ENCODE measurements around the gene B4GALT1. TPM values are rescaled to one million over a fixed set of nuclear protein-coding genes. Genes with fewer than 3 reads are reported as not detected.
"Not testable (repeated sequence)": the region's sequence is repeated elsewhere in the genome, so short reads cannot be mapped to it uniquely, and the experiment has no call there.

The B4GALT1 gene
- total and polyA plus RNA-seq, 2 experiments from 2014 or later: 63.9 to 78.3 TPM

DNA sequence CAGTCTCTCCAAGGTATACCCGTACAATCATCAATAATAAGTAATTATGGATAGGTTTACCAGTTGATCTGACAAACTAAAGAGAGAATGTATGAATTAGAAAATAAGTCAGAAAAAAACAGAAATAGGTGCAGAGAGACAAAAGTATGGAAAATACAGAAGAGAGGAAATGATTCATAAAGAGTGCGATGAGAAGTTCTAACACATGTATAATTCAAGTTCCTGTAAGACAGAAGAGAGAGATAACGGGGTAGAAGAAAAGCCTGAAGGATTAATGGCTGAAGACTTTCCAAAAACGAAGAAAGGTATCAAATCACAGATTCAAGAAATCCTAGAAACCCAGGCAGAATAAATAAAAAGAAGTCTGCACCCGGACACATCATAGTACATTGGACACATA is 74.5 kb downstream of the B4GALT1 start:
- Histone ChIP-seq H3K79me2 (no peaks in the 10 kb centered on the region), H3K9me3 (ENCODE audit: low read depth) (no peaks in the 10 kb centered on the region), H3K4me1 (ENCODE audit: insufficient read depth) (no peaks in the 10 kb centered on the region), H3K4me2 (no peak overlapping the region), H3K4me3 (no peak overlapping the region), H3K27ac (no peak overlapping the region), H4K20me1 (ENCODE audit: insufficient read depth, poor library complexity, severe bottlenecking) (no peaks in the 10 kb centered on the region), H3K9me2 (replicated peaks; ENCODE audit: insufficient read depth) (no peaks in the 10 kb centered on the region), H2AFZ (no peak overlapping the region), H3K36me3 (replicated peaks; ENCODE audit: insufficient read depth, low read depth) (no peaks in the 10 kb centered on the region), H3K27me3 (no peaks in the 10 kb centered on the region)
- TF ChIP-seq EZH2 (IDR thresholded peaks at IDR 0.05; ENCODE audit: borderline replicate concordance): no peak
- TF ChIP-seq CTCF (IDR thresholded peaks at IDR 0.05; ENCODE audit: poor library complexity): no peak
- TF ChIP-seq EZH2phosphoT487 (IDR thresholded peaks at IDR 0.05; ENCODE audit: low read depth, severe bottlenecking, unreplicated experiment): no peak
- no peak for DNase-seq (ENCODE audit: low spot score)
- WGBS (ENCODE audit: low lambda C conversion rate, missing lambda C conversion rate): 75% methylated on average over 5 of the region's 5 CpGs

- not testable (repeated sequence) for H3K4me1 ChIP-seq (ENCODE audit: insufficient read depth); H3K9me3 ChIP-seq (ENCODE audit: low read depth); H2AFZ ChIP-seq; H3K27me3 ChIP-seq; H3K27ac ChIP-seq; H4K20me1 ChIP-seq (ENCODE audit: insufficient read depth, poor library complexity, severe bottlenecking); DNase-seq (ENCODE audit: low spot score); H3K9me2 ChIP-seq (replicated peaks; ENCODE audit: insufficient read depth); H3K4me2 ChIP-seq; H3K79me2 ChIP-seq; H3K36me3 ChIP-seq (replicated peaks; ENCODE audit: insufficient read depth, low read depth); H3K4me3 ChIP-seq
- WGBS (ENCODE audit: low lambda C conversion rate, missing lambda C conversion rate): 94% methylated on average over 9 of the region's 9 CpGs
Observed at GRCh38 chr9:33085672-33086071, 81.5 kb downstream of the B4GALT1 start.

DNA sequence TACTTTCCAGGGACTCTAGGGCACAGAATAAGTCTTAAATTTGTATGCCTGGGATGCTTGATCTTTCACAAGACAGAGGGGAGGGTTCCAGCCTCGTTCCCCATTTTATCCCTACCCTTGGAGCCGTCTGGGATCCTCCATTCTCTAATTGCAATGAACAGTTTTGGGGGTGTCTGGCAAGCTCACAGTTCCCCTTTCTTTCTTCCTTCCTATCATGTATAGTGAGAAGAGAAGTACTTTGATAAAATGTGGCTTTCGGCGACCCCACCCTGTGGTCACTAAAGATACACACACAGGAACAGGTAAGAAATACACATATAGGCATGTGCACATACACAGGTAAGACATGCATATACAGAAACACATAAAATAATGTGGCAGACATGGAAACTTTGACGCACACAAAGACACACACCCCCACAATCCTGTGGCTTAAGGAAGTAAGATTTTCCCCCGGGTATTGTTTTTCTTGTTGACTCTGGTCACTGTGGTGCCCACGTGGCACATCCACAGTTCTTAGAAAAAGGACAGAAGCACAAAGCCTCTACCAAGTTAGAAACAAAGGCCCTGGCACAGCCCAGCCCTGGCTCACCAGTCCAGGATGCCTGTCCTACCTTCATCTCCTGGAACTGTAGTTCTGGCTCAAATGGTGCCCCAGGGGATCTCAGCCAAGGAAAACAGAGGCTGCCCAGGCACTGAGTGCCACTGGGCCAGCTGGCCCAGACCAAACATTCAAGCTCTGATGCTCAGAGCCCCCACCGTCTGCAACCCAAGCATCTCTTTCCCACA is 84.4 kb downstream of the B4GALT1 start:
- Histone ChIP-seq H3K4me2 (no peak overlapping the region), H3K79me2 (no peaks in the 10 kb centered on the region), H3K4me3 (no peak overlapping the region), H2AFZ (no peak overlapping the region), H3K9me3 (ENCODE audit: low read depth) (no peaks in the 10 kb centered on the region), H3K9me2 (replicated peaks; ENCODE audit: insufficient read depth) (no peaks in the 10 kb centered on the region), H3K27ac (no peak overlapping the region), H3K4me1 (ENCODE audit: insufficient read depth) (no peaks in the 10 kb centered on the region), H3K36me3 (replicated peaks; ENCODE audit: insufficient read depth, low read depth) (no peaks in the 10 kb centered on the region), H4K20me1 (ENCODE audit: insufficient read depth, poor library complexity, severe bottlenecking) (no peaks in the 10 kb centered on the region), H3K27me3 (no peaks in the 10 kb centered on the region)
- 85% methylated on average over 8 of the region's 8 CpGs for WGBS (ENCODE audit: low lambda C conversion rate, missing lambda C conversion rate)
- TF ChIP-seq EZH2 (IDR thresholded peaks at IDR 0.05; ENCODE audit: borderline replicate concordance) (no peak), EZH2phosphoT487 (IDR thresholded peaks at IDR 0.05; ENCODE audit: low read depth, severe bottlenecking, unreplicated experiment) (no peak), CTCF (IDR thresholded peaks at IDR 0.05; ENCODE audit: poor library complexity) (no peak)
- DNase-seq (ENCODE audit: low spot score): no peak

- Histone ChIP-seq H3K36me3 (replicated peaks; ENCODE audit: insufficient read depth, low read depth) (no peaks in the 10 kb centered on the region), H4K20me1 (ENCODE audit: insufficient read depth, poor library complexity, severe bottlenecking) (no peaks in the 10 kb centered on the region), H3K4me1 (ENCODE audit: insufficient read depth) (no peaks in the 10 kb centered on the region), H2AFZ (no peak overlapping the region), H3K4me3 (no peak overlapping the region), H3K9me3 (ENCODE audit: low read depth) (no peaks in the 10 kb centered on the region), H3K4me2 (no peak overlapping the region), H3K27me3 (no peaks in the 10 kb centered on the region), H3K9me2 (replicated peaks; ENCODE audit: insufficient read depth) (no peaks in the 10 kb centered on the region), H3K27ac (no peak overlapping the region), H3K79me2 (no peaks in the 10 kb centered on the region)
- TF ChIP-seq EZH2 (IDR thresholded peaks at IDR 0.05; ENCODE audit: borderline replicate concordance) (no peak), CTCF (IDR thresholded peaks at IDR 0.05; ENCODE audit: poor library complexity) (no peak), EZH2phosphoT487 (IDR thresholded peaks at IDR 0.05; ENCODE audit: low read depth, severe bottlenecking, unreplicated experiment) (no peak)
- no peak for DNase-seq (ENCODE audit: low spot score)
- WGBS (ENCODE audit: low lambda C conversion rate, missing lambda C conversion rate): 72% methylated on average over 5 of the region's 5 CpGs
Observed at GRCh38 chr9:33082128-33082527, 85.0 kb downstream of the B4GALT1 start.

Measured in hepatocyte (in vitro differentiated cells).